Measurements from ENCODE around the gene CHMP6.

Gene CHMP6

DNA sequence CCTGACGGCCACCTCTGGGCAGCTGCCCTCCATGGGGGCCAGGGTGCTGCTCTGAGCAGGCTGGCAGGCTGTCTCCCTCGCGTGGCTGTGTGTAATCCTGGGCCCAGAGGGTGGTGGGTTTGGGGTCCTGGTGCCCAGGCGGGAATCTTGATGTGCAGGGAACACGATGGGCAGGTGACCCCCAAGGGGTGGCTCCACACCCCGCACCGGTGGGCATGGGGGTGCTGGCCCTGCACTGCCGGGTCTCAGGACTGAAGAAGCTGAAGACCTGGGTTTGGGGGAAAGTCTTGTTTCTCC, 8.6 kb downstream of the CHMP6 start:
- TF ChIP-seq CTCF (IDR thresholded peaks at IDR 0.05; ENCODE audit: control insufficient read depth, extremely low read depth, insufficient read depth), result no peak
- H3K4me3 ChIP-seq (ENCODE audit: low read depth, low read length), result no peak overlapping the region
- no peak for DNase-seq (ENCODE audit: low read depth)

DNA sequence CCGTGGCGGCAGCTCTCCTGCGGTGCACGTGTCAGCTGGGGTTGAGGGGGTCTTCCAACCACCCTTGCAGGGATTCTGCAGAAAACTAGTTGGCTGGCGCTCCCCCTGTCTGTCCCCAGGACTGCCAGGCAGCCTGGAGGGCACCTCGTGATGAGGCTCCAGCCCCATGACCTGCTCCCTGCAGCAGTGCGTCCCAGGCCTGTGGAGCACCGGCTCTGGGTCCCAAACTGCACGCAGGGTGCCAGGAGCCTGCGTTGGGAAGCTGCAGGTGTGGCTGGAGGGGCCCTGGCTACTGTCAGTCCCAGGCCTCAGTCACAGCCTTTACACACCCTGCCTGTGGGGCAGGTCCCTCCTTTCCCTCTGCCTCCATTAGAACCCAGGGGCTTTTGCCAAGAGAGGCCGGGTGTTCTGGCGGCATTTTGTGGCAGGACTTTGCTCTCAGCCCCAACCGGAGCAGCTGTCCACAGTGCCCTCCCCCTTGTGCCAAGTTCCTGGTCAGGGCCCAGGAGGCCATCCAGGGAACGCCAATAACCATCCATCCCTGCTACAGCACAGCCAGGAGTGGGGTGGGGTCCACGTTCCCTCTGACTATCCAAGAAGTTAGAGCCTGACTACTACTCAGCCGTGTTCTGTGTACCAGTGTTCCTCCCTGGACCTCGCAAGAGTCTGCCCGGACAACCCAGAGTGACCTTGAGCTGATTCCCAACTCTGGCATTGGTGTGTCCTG, 9.2 kb downstream of the CHMP6 start:
- no peak for DNase-seq (ENCODE audit: low read depth)
- H3K4me3 ChIP-seq (ENCODE audit: low read depth, low read length), result no peak overlapping the region
- no peak for TF ChIP-seq CTCF (IDR thresholded peaks at IDR 0.05; ENCODE audit: control insufficient read depth, extremely low read depth, insufficient read depth)

DNA sequence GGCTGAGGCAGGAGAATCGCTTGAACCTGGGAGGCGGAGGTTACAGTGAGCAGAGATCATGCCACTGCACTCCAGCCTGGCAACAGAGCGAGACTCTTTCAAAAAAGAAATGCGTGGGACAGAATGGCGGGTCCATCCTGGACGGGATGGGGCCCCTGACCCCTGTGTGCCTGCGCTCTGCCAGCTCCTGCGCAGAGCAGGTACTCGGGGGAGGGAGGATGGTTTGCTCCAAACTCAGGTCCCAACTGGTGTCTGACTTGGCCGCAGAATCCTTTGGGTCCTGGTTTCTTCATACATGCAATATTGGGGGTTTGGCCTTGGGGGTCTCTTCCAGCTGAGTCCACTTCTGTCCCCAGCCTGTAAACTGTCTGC, 10.4 kb downstream of the CHMP6 start:
- H3K4me3 ChIP-seq (ENCODE audit: low read depth, low read length), result no peak overlapping the region
- TF ChIP-seq CTCF (IDR thresholded peaks at IDR 0.05; ENCODE audit: control insufficient read depth, extremely low read depth, insufficient read depth), result no peak
- no peak for DNase-seq (ENCODE audit: low read depth)

DNA sequence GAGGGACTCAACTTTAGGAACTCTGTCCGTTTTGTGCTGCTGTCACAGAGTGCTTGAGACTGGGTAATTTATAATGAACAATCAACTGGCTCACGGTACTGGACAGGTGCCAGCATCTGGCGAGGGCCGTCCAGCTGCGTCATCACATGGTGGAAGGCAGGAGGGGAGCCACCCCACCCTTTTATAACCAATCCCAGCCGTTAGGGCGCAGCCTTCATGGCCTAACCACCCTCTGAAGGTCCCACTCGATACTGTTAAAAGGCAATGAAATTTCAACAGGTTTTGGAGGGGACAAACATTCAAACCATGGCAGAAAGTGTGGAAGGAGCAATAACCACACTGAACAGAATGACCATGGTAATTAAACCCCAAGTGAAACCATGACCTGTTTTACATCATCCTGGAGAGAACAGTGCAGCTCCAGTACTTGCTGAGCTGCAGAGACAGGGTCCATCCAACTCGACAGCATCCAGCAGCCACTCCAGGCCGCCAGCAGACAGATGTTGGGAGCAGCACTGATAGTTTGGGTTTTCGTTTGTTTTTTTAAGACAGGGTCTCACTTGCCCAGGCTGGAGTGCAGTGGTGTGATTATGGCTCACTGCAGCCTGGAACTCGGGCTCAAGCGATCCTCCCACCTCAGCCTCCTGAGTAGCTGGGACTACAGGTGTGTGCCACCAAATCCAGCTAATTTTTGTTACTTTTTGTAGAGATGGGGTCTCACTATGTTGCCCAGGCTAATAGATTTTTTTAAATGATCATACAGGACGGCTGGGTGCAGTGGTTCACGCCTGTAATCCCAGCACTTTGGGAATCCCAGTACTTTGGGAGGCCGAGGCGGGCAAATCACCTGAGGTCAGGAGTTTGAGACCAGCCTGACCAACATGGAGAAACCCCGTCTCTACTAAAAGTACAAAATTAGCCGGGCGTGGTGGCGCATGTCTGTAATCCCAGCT, 11.0 kb downstream of the CHMP6 start:
- DNase-seq (ENCODE audit: low read depth), result no peak
- H3K4me3 ChIP-seq (ENCODE audit: low read depth, low read length), result no peak overlapping the region
- no peak for TF ChIP-seq CTCF (IDR thresholded peaks at IDR 0.05; ENCODE audit: control insufficient read depth, extremely low read depth, insufficient read depth)

GRCh38 chr17:81003711-81004475, 12.3 kb downstream of the CHMP6 start:
- DNase-seq (ENCODE audit: low read depth), result no peak
- TF ChIP-seq CTCF (IDR thresholded peaks at IDR 0.05; ENCODE audit: control insufficient read depth, extremely low read depth, insufficient read depth), result no peak
- H3K4me3 ChIP-seq (ENCODE audit: low read depth, low read length), result no peak overlapping the region

DNA sequence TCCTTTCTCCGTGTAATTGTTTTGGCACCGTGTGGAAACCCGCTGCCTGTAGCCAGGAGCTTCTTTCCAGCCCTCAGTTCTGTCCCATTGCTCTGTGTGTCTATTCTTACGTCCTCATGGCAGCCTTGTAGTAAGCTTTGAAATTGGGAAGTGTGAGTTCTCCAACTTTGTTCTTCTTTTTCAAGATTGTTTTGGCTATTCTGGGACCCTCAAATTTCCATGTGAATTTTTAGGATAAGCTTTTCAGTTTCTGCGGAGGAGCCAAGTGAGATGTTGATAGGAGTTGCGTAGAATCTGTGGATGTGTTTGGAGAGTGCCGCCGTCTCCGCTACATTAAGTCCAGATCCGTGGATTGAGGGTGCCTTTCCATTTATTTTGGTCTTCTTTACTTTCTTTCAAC, 15.2 kb downstream of the CHMP6 start:
- H3K4me3 ChIP-seq (ENCODE audit: low read depth, low read length), result no peak overlapping the region
- no peak for TF ChIP-seq CTCF (IDR thresholded peaks at IDR 0.05; ENCODE audit: control insufficient read depth, extremely low read depth, insufficient read depth)
- DNase-seq (ENCODE audit: low read depth), result no peak
